Thymus (tissue), 11 donors: ENCODE data around the gene HNRNPU. TPM values are rescaled to one million over a fixed set of nuclear protein-coding genes. Genes with fewer than 3 reads are reported as not detected.

Experiments
- DNase-seq, 9 donors: peaks; one replicate each; pipeline ENCODE4 v3.0.0-alpha.2; 2013; ENCODE audit warnings: low spot score in 9 of 9, low read depth in 6 of 9, missing footprints in 1 of 9
- H3K27ac ChIP-seq, 2 donors: one replicate each; pipeline ENCODE4 v1.5.1; 2013; ENCODE audit warnings: control low read depth in 1 of 2, low read depth in 1 of 2, low read length in 1 of 2, mild to moderate bottlenecking in 1 of 2, moderate library complexity in 1 of 2
- H3K27me3 ChIP-seq, 2 donors: one replicate each; pipeline ENCODE4 v1.5.1; 2013; ENCODE audit warnings: low read length in 1 of 2; ENCODE audit not compliant: control insufficient read depth in 2 of 2, insufficient read depth in 1 of 2
- H3K36me3 ChIP-seq, 2 donors: one replicate each; pipeline ENCODE4 v1.5.1; 2013; ENCODE audit warnings: low read length in 1 of 2, mild to moderate bottlenecking in 1 of 2, moderate library complexity in 1 of 2; ENCODE audit not compliant: control insufficient read depth in 2 of 2, insufficient read depth in 2 of 2
- H3K4me1 ChIP-seq, 2 donors: one replicate each; pipeline ENCODE4 v1.5.1; 2013; ENCODE audit warnings: low read length in 2 of 2; ENCODE audit not compliant: control insufficient read depth in 2 of 2, insufficient read depth in 2 of 2
- H3K4me3 ChIP-seq, 2 donors: one replicate each; pipeline ENCODE4 v1.5.1; 2013; ENCODE audit warnings: low read length in 2 of 2, control low read depth in 1 of 2, mild to moderate bottlenecking in 1 of 2
- H3K9me3 ChIP-seq, 2 donors: one replicate each; pipeline ENCODE4 v1.5.1; 2013; ENCODE audit warnings: low read length in 1 of 2, mild to moderate bottlenecking in 1 of 2; ENCODE audit not compliant: control insufficient read depth in 2 of 2, insufficient read depth in 1 of 2
- WGBS: extraction: QIAGEN DNeasy Blood & Tissue Kit; methylation state at CpG from one replicate; pipeline ENCODE4 v1.1.7; 2013; 5-methylcytosine and 5-hydroxymethylcytosine counted together
- polyA plus RNA-seq: library from polyadenylated mRNA; stranded (reverse); fragments of 200-250 nt; gene quantifications from one replicate; pipeline ENCODE4 v1.2.3, GENCODE V29; 2013
- total RNA-seq: library from RNA; stranded (reverse); fragments of 120-200 nt; gene quantifications from one replicate; pipeline ENCODE4 v1.2.4, GENCODE V29; 2013
- donor health status: healthy.

Gene HNRNPU
- total and polyA plus RNA-seq, 2 donors = 259 to 307 TPM

DNA sequence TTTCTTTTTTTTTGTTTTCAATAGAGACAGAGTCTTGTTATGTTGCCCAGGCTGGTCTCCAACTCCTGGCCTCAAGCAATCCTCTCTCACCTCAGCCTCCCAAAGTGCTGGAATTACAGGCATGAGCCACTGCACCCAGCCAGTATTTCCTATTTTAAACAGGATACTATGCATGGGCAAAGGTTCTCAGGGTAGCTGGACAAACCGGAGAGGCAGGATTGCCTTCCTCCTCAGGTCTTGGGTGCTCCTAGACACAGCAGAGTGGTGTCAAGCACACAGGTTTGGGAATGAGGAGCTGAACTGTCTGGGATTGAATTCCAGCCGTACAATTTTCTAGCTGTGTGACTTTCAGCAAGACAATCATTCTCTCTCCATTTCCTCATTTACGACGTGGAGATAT, 22.9 kb upstream of the HNRNPU start:
- Histone ChIP-seq H3K4me1 (no peaks in the 10 kb centered on the region), H3K9me3 (no peaks in the 10 kb centered on the region), H3K36me3 (no peaks in the 10 kb centered on the region), H3K4me3 (no peak overlapping the region), H3K27ac (no peak overlapping the region), H3K27me3 (no peaks in the 10 kb centered on the region)
- no peak for DNase-seq
- WGBS = 98% methylated on average over 4 of the region's 4 CpGs

DNA sequence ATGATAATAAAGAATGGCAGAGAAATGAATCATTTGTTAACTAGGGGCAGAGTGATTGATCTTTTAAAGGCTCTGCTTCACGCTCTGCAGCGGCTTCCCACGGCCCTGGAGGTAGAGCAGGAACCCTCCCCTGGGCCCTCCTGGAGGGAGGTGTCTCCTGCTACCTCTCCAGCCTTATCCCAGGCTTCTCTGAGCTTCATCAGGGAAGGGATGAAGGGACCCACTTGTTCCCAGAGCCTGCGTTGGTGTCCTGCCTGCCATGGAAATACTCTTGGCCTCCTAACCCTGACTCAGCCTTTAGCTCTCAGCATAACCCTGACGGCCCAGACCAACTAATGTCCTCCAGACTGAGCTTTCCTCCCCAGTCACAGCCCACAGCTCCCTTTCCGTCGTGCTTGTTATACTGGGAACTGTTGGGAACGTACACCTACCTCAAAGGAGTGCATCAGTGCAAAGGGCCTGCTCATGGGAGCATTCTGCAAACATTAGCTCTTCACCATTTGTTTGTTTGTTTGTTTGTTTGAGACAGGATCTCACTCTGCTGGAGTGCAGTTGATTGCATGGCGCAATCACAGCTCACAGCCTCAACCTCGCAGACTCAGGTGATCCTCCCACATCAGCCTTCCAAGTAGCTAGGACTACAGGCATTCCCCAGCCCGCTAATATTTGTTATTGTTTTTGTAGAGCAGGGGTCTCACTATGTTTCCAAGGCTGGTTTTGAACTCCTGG, 17.4 kb upstream of the HNRNPU start:
- Histone ChIP-seq H3K4me1 (no peaks in the 10 kb centered on the region), H3K36me3 (no peaks in the 10 kb centered on the region), H3K9me3 (no peaks in the 10 kb centered on the region), H3K27me3 (no peaks in the 10 kb centered on the region), H3K4me3 (no peak overlapping the region), H3K27ac (no peak overlapping the region)
- DNase-seq = no peak
- 95% methylated on average over 11 of the region's 11 CpGs for WGBS

DNA sequence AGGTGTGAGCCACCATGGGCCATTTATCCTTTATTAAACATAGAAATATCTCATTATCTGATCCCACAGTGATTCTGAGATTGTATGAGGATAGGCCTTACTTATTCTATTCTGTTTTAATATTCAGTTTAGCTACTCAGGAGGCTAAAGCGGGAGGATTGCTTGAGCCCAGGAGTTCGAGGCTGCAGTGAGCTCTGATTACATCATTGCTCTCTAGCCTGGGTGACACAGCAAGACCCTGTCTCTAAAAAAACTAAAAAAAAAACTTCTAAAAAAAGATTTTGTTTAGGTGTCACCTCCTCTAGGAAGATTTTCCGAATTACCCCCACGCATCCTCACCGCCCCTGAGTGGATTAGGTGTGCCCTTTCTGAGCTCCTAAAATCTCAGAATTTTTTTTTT, 14.3 kb upstream of the HNRNPU start:
- no peak overlapping the region for H3K4me3 ChIP-seq
- 98% methylated on average over 5 of the region's 5 CpGs for WGBS
- H3K4me1 ChIP-seq = no peaks in the 10 kb centered on the region
- H3K9me3 ChIP-seq = no peaks in the 10 kb centered on the region
- no peak overlapping the region for H3K27ac ChIP-seq
- no peaks in the 10 kb centered on the region for H3K27me3 ChIP-seq
- no peaks in the 10 kb centered on the region for H3K36me3 ChIP-seq
- DNase-seq = no peak

DNA sequence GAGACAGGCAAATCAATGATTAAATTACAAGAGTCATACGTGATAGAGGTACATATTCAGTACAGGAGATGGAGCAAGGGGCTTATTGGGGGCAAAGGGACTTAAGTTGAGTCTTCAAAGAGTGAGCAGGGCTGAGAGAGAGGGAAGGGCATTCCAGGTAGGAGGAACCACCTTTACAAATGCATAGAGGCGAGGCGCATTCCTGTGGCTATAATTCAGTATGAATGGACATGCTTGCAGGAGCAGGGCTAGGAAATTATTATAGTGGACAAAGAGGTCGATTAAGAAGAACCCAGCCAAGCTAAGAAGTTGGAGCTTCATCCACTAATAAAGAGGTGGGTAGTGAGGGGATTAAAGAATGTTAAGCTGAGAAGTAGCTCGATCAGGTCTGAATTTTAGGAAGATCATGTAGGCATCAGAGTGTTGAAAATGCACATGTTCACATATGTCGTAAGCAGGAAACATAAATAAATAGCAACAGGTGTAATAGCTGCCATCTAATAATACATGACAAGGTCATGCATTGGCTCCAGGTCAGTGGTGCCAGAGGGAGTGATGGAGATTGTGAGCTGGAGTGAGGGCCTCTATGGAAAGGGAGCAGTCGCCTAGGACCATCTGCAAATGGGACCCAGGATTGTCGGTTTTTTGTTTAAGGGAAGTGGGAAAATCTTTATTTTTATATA, 12.0 kb upstream of the HNRNPU start:
- 97% methylated on average over 8 of the region's 8 CpGs for WGBS
- no peak overlapping the region for H3K27ac ChIP-seq
- DNase-seq = no peak
- no peaks in the 10 kb centered on the region for H3K4me1 ChIP-seq
- no peaks in the 10 kb centered on the region for H3K27me3 ChIP-seq
- no peaks in the 10 kb centered on the region for H3K9me3 ChIP-seq
- H3K36me3 ChIP-seq = no peaks in the 10 kb centered on the region
- no peak overlapping the region for H3K4me3 ChIP-seq

DNA sequence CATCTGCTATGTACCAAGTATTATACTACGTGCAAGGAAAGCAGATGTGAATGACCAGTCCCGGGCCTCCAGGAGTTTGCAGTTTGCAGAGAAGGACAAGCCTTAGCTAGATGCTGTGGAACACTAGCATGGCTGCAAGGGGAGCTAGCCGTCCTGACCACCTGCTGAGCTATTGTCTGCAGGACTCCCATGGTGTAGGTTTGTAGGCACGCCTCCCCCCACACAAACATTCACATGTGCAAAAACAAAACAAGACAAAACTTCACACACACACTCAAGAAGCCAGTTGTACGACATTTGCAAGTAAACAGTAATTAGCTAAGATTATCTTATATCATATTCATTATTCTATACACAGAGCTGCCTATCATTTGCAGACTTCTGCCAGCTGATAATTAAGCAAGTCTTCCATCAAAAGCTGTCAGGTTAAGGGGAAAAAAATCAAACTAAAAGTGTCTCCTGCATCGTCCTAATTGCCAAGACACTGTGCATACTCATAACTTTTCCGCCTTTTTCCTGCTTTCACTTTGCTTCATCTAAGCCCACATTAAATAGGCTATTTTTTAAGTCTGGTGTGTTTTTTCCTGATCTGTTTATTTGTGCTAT, 10.7 kb upstream of the HNRNPU start:
- 95% methylated on average over 7 of the region's 7 CpGs for WGBS
- no peak overlapping the region for H3K27ac ChIP-seq
- H3K9me3 ChIP-seq = no peaks in the 10 kb centered on the region
- H3K36me3 ChIP-seq = no peaks in the 10 kb centered on the region
- no peak for DNase-seq
- no peak overlapping the region for H3K4me3 ChIP-seq
- no peaks in the 10 kb centered on the region for H3K27me3 ChIP-seq
- no peaks in the 10 kb centered on the region for H3K4me1 ChIP-seq

DNA sequence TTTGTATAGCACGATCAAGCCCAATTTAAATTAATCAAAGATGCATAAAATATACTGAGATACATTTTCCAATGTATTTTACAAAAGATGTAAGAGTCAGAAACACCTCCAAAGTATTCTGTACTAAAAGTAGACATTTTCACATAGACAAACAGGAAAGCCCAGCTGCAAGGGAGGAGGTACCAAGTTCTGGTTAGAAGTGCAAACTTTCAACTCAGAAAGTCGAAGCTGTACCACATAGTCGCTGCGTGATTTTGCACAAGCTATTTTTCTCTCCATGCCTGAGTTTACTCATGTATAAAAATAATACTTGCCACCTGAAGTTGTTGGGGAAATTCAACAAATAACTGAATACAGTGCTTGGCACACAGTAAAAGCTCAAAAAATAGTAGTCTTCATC, 5.6 kb upstream of the HNRNPU start:
- WGBS = 94% methylated on average over 4 of the region's 4 CpGs
- Histone ChIP-seq H3K9me3 (no peaks in the 10 kb centered on the region), H3K27ac (no peak overlapping the region), H3K27me3 (no peaks in the 10 kb centered on the region), H3K4me1 (peaks cover 3 to 5% of the 10 kb centered on the region in 2 donors), H3K36me3 (no peaks in the 10 kb centered on the region), H3K4me3 (no peak overlapping the region)
- DNase-seq = no peak

DNA sequence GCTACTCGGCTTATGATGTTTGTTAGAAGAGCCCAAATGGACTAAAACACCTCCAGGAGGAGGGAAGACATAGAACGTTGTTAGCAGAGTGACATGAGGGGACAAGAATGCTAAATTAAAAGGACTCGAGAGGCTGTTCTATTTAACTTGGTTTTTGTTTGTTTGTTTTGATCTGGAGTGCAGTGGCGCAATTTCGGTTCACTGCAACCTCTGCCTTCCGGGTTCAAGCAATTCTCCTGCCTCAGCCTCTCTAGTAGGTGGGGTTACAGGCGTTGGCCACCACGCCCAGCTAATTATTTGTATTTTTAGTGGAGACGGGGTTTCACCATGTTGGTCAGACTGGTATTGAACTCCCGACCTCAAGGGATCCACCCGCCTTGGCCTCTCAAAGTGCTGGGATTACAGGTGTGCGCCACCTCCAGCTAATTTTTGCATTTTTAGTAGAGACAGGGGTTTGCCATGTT, 5.1 kb upstream of the HNRNPU start:
- 97% methylated on average over 12 of the region's 12 CpGs for whole genome bisulfite sequencing
- Histone ChIP-seq H3K36me3 (no peaks in the 10 kb centered on the region), H3K27ac (no peak overlapping the region), H3K4me3 (no peak overlapping the region), H3K9me3 (no peaks in the 10 kb centered on the region), H3K27me3 (no peaks in the 10 kb centered on the region), H3K4me1 (peaks cover 3 to 7% of the 10 kb centered on the region in 2 donors)
- no peak for DNase-seq

DNA sequence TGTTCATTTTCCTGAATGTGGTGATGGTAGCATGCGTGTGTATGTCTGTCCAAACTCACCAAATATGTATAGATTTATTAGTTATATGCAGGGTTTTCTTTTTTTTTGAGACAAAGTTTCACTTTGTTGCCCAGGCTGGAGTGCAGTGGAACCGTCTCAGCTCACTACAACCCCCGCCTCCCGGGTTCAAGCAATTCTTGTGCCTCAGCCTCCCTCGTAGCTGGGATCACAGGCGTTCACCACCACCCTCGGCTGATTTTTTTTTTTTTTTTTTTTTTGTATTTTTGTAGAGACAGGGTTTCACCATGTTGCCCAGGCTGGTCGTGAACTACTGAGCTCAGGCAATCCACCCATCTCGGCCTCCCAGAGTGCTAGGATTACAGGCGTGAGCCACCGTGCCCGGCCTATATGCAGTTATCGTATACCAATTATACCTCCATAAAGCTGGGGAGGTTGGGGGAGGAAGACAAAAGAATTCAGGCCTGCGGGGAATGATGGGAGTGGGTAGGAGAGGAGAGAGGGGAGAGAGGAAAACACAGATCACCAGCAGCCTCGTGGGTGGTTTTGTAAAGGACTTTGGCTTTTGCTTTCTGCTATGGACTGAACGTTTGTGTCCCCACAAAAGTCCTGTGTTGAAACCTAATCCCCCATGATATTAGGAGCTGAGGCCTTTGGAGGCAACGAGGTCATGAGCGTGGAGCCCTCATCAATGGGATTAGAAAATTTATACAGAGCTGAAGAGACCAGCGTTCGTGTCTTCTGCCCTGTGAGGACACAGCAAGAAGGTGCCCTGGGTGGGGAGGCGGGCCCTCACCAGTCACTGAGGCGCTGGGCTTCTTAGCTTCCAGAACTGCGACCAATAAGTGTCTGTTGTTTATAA, 4.4 kb upstream of the HNRNPU start:
- DNase-seq = no peak
- WGBS = 98% methylated on average over 23 of the region's 23 CpGs
- no peaks in the 10 kb centered on the region for H3K9me3 ChIP-seq

More for the DNA sequence above, 4.4 kb upstream of the HNRNPU start:
- Histone ChIP-seq H3K4me3 (no peak overlapping the region), H3K27ac (no peak overlapping the region), H3K36me3 (no peaks in the 10 kb centered on the region), H3K4me1 (peaks cover 3 to 7% of the 10 kb centered on the region in 2 donors), H3K27me3 (no peaks in the 10 kb centered on the region)
